ENCODE results near the gene ZGPAT. TPM values are rescaled to one million over a fixed set of nuclear protein-coding genes. Genes with fewer than 3 reads are reported as not detected.

ZGPAT gene
- total and polyA plus RNA-seq, 9 of the 15 experiments (the other 6 are each of a cell fraction or from before 2014, with no cell fraction given): 0.14 to 26.6 (median 7.4) TPM

GRCh38 chr20:63712191-63712590 is 4.4 kb downstream of the ZGPAT start:
- FAIRE-seq (peak; percentile 15), ATAC-seq (no peak), DNase-seq (ENCODE audit: extremely low read depth in 1 of 4, low spot score in 3 of 4) (no peak)
- Histone ChIP-seq H3K36me3 (ENCODE audit: control insufficient read depth, insufficient read depth, low read length) (peaks cover 69% of the 10 kb centered on the region), H3K4me1 (replicated peaks in 1 of 2; ENCODE audit: control insufficient read depth in 2 of 2, insufficient read depth in 2 of 2, low read length in 2 of 2) (peaks cover 7 to 30% of the 10 kb centered on the region in 2 experiments), H3K27ac (ENCODE audit: extremely low read depth, low read depth, low read length) (no peak overlapping the region), H2AFZ (ENCODE audit: low read depth, low read length) (no peak overlapping the region), H3K27me3 (ENCODE audit: control insufficient read depth in 2 of 2, insufficient read depth in 2 of 2, low read length in 2 of 2) (no peaks in the 10 kb centered on the region), H3K4me3 (no peak overlapping the region), H3K9me1 (ENCODE audit: control insufficient read depth, insufficient read depth, low read length) (no peaks in the 10 kb centered on the region), H3K4me2 (ENCODE audit: insufficient read depth, low read length) (no peak overlapping the region), H3K79me2 (ENCODE audit: control insufficient read depth, insufficient read depth, low read length) (peaks cover 60% of the 10 kb centered on the region), H4K20me1 (replicated peaks; ENCODE audit: control insufficient read depth, insufficient read depth, low read length) (peaks cover 7% of the 10 kb centered on the region; the same call in 1 of the 2 replicates), H3K9ac (ENCODE audit: insufficient read depth in 1 of 2, low read depth in 2 of 2, low read length in 2 of 2) (no peak overlapping the region), H3K9me3 (replicated peaks; ENCODE audit: control insufficient read depth, insufficient read depth, low read depth, low read length) (peaks cover 11% of the 10 kb centered on the region; the same call in 1 of the 2 replicates)
- BruUV-seq (replicated peaks): no TSS peak
- 92% methylated on average over 1 of the region's 1 CpG for WGBS (ENCODE audit: insufficient coverage, low coverage, missing lambda C conversion rate)
- in situ Hi-C loops (cut with MboI) (loop anchor here (5.0 kb wide), 1 partner anchor 60 kb away; no protein-coding TSS in a partner anchor), intact Hi-C loops (cut with micrococcal nuclease) (no loop called here)
- CTCF ChIA-PET (ENCODE audit: low intra/inter-chr PET ratio): no interaction called here
- POLR2A ChIA-PET: no interaction called here
- TF ChIP-seq PTTG1 (tag; IDR thresholded peaks at IDR 0.05; ENCODE audit: low read depth) (no peak), RBM25 (IDR thresholded peaks at IDR 0.05; ENCODE audit: low read depth, low read length, severe bottlenecking) (peak; percentile 64)

DNA sequence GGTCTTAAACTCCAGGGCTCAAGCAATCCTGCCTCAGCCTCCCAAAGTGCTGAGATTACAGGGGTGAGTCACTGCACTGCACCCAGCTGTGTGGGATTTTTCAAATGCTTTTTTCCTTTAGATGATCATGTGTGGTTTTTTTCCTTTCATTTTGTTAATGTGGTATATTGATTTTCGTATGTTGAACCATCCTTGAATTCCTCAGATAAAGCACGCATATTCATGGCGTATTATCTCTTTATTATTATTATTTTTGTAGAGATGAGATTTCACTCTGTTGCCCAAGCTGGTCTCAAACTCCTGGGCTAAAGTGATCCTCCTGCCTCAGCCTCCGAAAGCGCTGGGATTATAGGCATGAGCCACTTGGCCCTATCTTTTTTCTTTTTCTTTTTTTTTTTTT is 7.0 kb downstream of the ZGPAT start:
- no peak overlapping the region for H3K27ac ChIP-seq (ENCODE audit: extremely low read depth, low read depth, low read length)
- peaks cover 0 to 4% of the 10 kb centered on the region in 2 experiments; a peak in 1 of 5 replicates for H3K4me1 ChIP-seq (replicated peaks in 1 of 2; ENCODE audit: control insufficient read depth in 2 of 2, insufficient read depth in 2 of 2, low read length in 2 of 2)
- FAIRE-seq: no peak
- H3K9me3 ChIP-seq (replicated peaks; ENCODE audit: control insufficient read depth, insufficient read depth, low read depth, low read length): peaks cover 22% of the 10 kb centered on the region
- ChIA-PET POLR2A (interaction anchor here (1.1 kb wide), 1 partner anchor 57 kb away, joined by 3 read pairs; the partner anchor contains the start of gene RTEL1), CTCF (ENCODE audit: low intra/inter-chr PET ratio) (no interaction called here)
- WGBS (ENCODE audit: insufficient coverage, low coverage, missing lambda C conversion rate): over 99% methylated on average over 5 of the region's 5 CpGs
- in situ Hi-C loops (cut with MboI): loop anchor here (5.0 kb wide), 1 partner anchor 57 kb away; no protein-coding TSS in a partner anchor
- H3K79me2 ChIP-seq (ENCODE audit: control insufficient read depth, insufficient read depth, low read length): peaks cover 45% of the 10 kb centered on the region
- H3K36me3 ChIP-seq (ENCODE audit: control insufficient read depth, insufficient read depth, low read length): peaks cover 80% of the 10 kb centered on the region
- H3K27me3 ChIP-seq (ENCODE audit: control insufficient read depth in 2 of 2, insufficient read depth in 2 of 2, low read length in 2 of 2): no peaks in the 10 kb centered on the region
- H3K9me1 ChIP-seq (ENCODE audit: control insufficient read depth, insufficient read depth, low read length): no peaks in the 10 kb centered on the region
- H3K4me2 ChIP-seq (ENCODE audit: insufficient read depth, low read length): no peak overlapping the region
- H2AFZ ChIP-seq (ENCODE audit: low read depth, low read length): no peak overlapping the region
- intact Hi-C loops (cut with micrococcal nuclease): no loop called here
- BruUV-seq (replicated peaks): no TSS peak
- H3K9ac ChIP-seq (ENCODE audit: insufficient read depth in 1 of 2, low read depth in 2 of 2, low read length in 2 of 2): no peak overlapping the region
- no peak for ATAC-seq
- no peak for DNase-seq (ENCODE audit: extremely low read depth in 1 of 4, low spot score in 3 of 4)
- H3K4me3 ChIP-seq: no peak overlapping the region
- no peaks in the 10 kb centered on the region for H4K20me1 ChIP-seq (replicated peaks; ENCODE audit: control insufficient read depth, insufficient read depth, low read length)
- TF ChIP-seq NRF1 (conservative IDR thresholded peaks at IDR 0.05 in 1 of 2, IDR thresholded peaks at IDR 0.05 in 1 of 2) (no peak), NCOR1 (IDR thresholded peaks at IDR 0.05) (no peak), ZFP36 (IDR thresholded peaks at IDR 0.05; ENCODE audit: low read depth, low read length, partially characterized antibody) (no peak), ZNF324 (CRISPR knock-in tag; IDR thresholded peaks at IDR 0.05) (peak; percentile 91), ZNF174 (CRISPR knock-in tag; IDR thresholded peaks at IDR 0.05) (no peak), MAFF (IDR thresholded peaks at IDR 0.05; ENCODE audit: low read length) (no peak), NBN (IDR thresholded peaks at IDR 0.05; ENCODE audit: low read depth) (no peak), PHF8 (IDR thresholded peaks at IDR 0.05; ENCODE audit: borderline replicate concordance, low read length) (no peak), TRIM24 (IDR thresholded peaks at IDR 0.05) (0 out of 4 replicates have a peak, but pooled peaks of 1 of the 2 experiments have one; percentile 10)
- TF ChIP-seq, protein P1, sequence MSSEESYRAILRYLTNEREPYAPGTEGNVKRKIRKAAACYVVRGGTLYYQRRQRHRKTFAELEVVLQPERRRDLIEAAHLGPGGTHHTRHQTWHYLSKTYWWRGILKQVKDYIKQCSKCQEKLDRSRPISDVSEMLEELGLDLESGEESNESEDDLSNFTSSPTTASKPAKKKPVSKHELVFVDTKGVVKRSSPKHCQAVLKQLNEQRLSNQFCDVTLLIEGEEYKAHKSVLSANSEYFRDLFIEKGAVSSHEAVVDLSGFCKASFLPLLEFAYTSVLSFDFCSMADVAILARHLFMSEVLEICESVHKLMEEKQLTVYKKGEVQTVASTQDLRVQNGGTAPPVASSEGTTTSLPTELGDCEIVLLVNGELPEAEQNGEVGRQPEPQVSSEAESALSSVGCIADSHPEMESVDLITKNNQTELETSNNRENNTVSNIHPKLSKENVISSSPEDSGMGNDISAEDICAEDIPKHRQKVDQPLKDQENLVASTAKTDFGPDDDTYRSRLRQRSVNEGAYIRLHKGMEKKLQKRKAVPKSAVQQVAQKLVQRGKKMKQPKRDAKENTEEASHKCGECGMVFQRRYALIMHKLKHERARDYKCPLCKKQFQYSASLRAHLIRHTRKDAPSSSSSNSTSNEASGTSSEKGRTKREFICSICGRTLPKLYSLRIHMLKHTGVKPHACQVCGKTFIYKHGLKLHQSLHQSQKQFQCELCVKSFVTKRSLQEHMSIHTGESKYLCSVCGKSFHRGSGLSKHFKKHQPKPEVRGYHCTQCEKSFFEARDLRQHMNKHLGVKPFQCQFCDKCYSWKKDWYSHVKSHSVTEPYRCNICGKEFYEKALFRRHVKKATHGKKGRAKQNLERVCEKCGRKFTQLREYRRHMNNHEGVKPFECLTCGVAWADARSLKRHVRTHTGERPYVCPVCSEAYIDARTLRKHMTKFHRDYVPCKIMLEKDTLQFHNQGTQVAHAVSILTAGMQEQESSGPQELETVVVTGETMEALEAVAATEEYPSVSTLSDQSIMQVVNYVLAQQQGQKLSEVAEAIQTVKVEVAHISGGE (CRISPR knock-in tag; IDR thresholded peaks at IDR 0.05): no peak
